Bronchial epithelial cell (primary cell): Measurements from ENCODE around the gene KMT2B. TPM values are rescaled to one million over a fixed set of nuclear protein-coding genes. Genes with fewer than 3 reads are reported as not detected.
A peak's percentile ranks its signal among the peaks of the same experiment; 100 is the strongest.

Source experiments
- DNase-seq: peaks from one replicate; pipeline ENCODE4 v3.0.0-alpha.2; 2010; ENCODE audit warnings: low read depth
- FAIRE-seq: peaks from 2 replicates; lab custom pipeline; 2011; peaks lifted over from hg19 to GRCh38; lab: Jason Lieb, UNC
- H3K27me3 ChIP-seq: 2 replicates; pipeline ENCODE4 v1.5.1; 2011; ENCODE audit warnings: low read length; ENCODE audit not compliant: control insufficient read depth, insufficient read depth
- H3K36me3 ChIP-seq: 2 replicates; pipeline ENCODE4 v1.5.1; 2011; ENCODE audit warnings: low read length; ENCODE audit not compliant: control insufficient read depth, insufficient read depth
- H3K4me3 ChIP-seq: 2 replicates; pipeline ENCODE4 v1.5.1; 2011; ENCODE audit warnings: mild to moderate bottlenecking, low read depth, low read length, control low read depth
- CTCF ChIP-seq: IDR thresholded peaks from 2 replicates; pipeline ENCODE4 v1.5.1; 2011; ENCODE audit warnings: mild to moderate bottlenecking, moderate library complexity, low read length, control low read depth, inconsistent platforms; ENCODE audit not compliant: insufficient read depth, severe bottlenecking
- total RNA-seq: library from RNA; depleted of rRNA; stranded (reverse); fragments of >200 nt; gene quantifications from 2 replicates; pipeline ENCODE4 v1.2.1, GENCODE V29; 2014

The KMT2B gene
- total RNA-seq, 1 donor from 2014 or later, result 3.4 TPM

- DNase-seq (peak; percentile 85), FAIRE-seq (no peak)
- H3K27me3 ChIP-seq, result no peaks in the 10 kb centered on the region
- no peak for TF ChIP-seq CTCF
- H3K36me3 ChIP-seq, result peaks cover 18% of the 10 kb centered on the region
- peak overlapping the region; percentile 62 for H3K4me3 ChIP-seq
Observed at GRCh38 chr19:35740423-35741202, 22.8 kb downstream of the KMT2B start.

GRCh38 chr19:35741203-35741515, 23.4 kb downstream of the KMT2B start:
- Histone ChIP-seq H3K36me3 (peaks cover 18% of the 10 kb centered on the region), H3K4me3 (peak overlapping the region; percentile 62), H3K27me3 (no peaks in the 10 kb centered on the region)
- FAIRE-seq (no peak), DNase-seq (no peak)
- TF ChIP-seq CTCF, result no peak

GRCh38 chr19:35742121-35742724, 24.4 kb downstream of the KMT2B start, which contains the start of gene IGFLR1:
IGFLR1 (minus strand) TSS chr19:35742452; CDS start chr19:35741180, 1,272 bp downstream.
- FAIRE-seq, result no peak
- Histone ChIP-seq H3K36me3 (peaks cover 11% of the 10 kb centered on the region), H3K27me3 (no peaks in the 10 kb centered on the region), H3K4me3 (no peak within 1 kb of the TSS)
- no peak for DNase-seq
- no peak for TF ChIP-seq CTCF

- DNase-seq (no peak), FAIRE-seq (no peak)
- H3K36me3 ChIP-seq, result peaks cover 3% of the 10 kb centered on the region
- no peaks in the 10 kb centered on the region for H3K27me3 ChIP-seq
- no peak overlapping the region for H3K4me3 ChIP-seq
- no peak for TF ChIP-seq CTCF
Observed at GRCh38 chr19:35743640-35744429, 26.0 kb downstream of the KMT2B start.

GRCh38 chr19:35744430-35745327, 26.9 kb downstream of the KMT2B start:
- peaks cover 2% of the 10 kb centered on the region for H3K36me3 ChIP-seq
- no peaks in the 10 kb centered on the region for H3K27me3 ChIP-seq
- FAIRE-seq (no peak), DNase-seq (peak; percentile 88)
- TF ChIP-seq CTCF, result peak; percentile 56
- H3K4me3 ChIP-seq, result peak overlapping the region; percentile 85
